HepG2 (cell line): ENCODE results near the gene CIAPIN1. TPM values are rescaled to one million over a fixed set of nuclear protein-coding genes. Genes with fewer than 3 reads are reported as not detected.
A peak's percentile ranks its signal among the peaks of the same experiment; 100 is the strongest.

ENCODE experiments used
- ATAC-seq: fragments of 200-7000 bp; cut with Tn5 transposase; 3 replicates; pipeline ENCODE4 v1.9.1; 2020; ENCODE audit warnings: mild to moderate bottlenecking, moderate library complexity
- BruUV-seq: library from RNA; stranded (reverse); fragments of 400-500 nt; replicated peaks from 2 replicates; lab custom pipeline; 2021; lab: Mats Ljungman, UMichigan
- CTCF ChIA-PET: fragments of 300-600 bp; formaldehyde crosslinking; extraction: SDS; loops from one replicate; lab custom pipeline; 2021; ENCODE audit warnings: low total read pairs, inconsistent platforms, low intra/inter-chr PET ratio; lab: Yijun Ruan, JAX
- POLR2A ChIA-PET: fragments of 350-600 bp; sonication (Branson Sonifier 250); formaldehyde crosslinking; loops from one replicate; lab custom pipeline; 2020; ENCODE audit warnings: antibody characterized with exemption, inconsistent platforms; lab: Yijun Ruan, JAX
- DNase-seq: peaks from one replicate; pipeline ENCODE4 v3.0.0-alpha.2; 2015; ENCODE audit warnings: low spot score
- FAIRE-seq: peaks from 3 replicates; lab custom pipeline; 2011; peaks lifted over from hg19 to GRCh38; lab: Jason Lieb, UNC
- H2AFZ ChIP-seq: one replicate; pipeline ENCODE4 v1.6.1; 2011; ENCODE audit warnings: low read length, inconsistent platforms
- H3K27ac ChIP-seq: fragments of 300-600 bp; 3 replicates; pipeline ENCODE4 v1.8.0; 2011; ENCODE audit warnings: mixed run types, mild to moderate bottlenecking, mixed read lengths, low read length, inconsistent platforms; ENCODE audit not compliant: insufficient read depth; ENCODE audit errors: extremely low read length
- H3K27me3 ChIP-seq, 2 experiments: fragments of 200-600 bp in 1 of 2; 2 replicates in 1 of 2; 3 replicates in 1 of 2; pipeline versions ENCODE4 v1.6.0 to v1.8.0; 2011; ENCODE audit warnings: low read length in 2 of 2, mild to moderate bottlenecking in 2 of 2, moderate library complexity in 2 of 2, inconsistent platforms in 1 of 2; ENCODE audit not compliant: insufficient read depth in 2 of 2, control insufficient read depth in 1 of 2
- H3K36me3 ChIP-seq, 2 experiments: fragments of 200-600 bp in 1 of 2; replicated peaks in 1 of 2; 2 replicates in 1 of 2; 3 replicates in 1 of 2; pipeline versions ENCODE4 v1.5.1 to v1.8.0; 2011; ENCODE audit warnings: low read length in 2 of 2, inconsistent platforms in 1 of 2; ENCODE audit not compliant: insufficient read depth in 2 of 2, control insufficient read depth in 1 of 2
- H3K4me1 ChIP-seq: 2 replicates; pipeline ENCODE4 v1.5.1; 2012; ENCODE audit warnings: low read length, inconsistent platforms; ENCODE audit not compliant: insufficient read depth
- H3K4me2 ChIP-seq: 2 replicates; pipeline ENCODE4 v1.6.0; 2011; ENCODE audit warnings: low read depth, low read length, inconsistent platforms
- H3K4me3 ChIP-seq, 3 experiments: fragments of 200-600 bp in 1 of 3; sonication (generic), shearing (Covaris generic) in 1 of 3; replicated peaks in 1 of 3; 2 replicates each; pipeline ENCODE4 v1.5.1; 2011 to 2016; ENCODE audit warnings: low read length in 3 of 3, inconsistent platforms in 2 of 3, low read depth in 2 of 3, mild to moderate bottlenecking in 2 of 3, control low read depth in 1 of 3, mixed read lengths in 1 of 3; ENCODE audit not compliant: insufficient read depth in 1 of 3
- H3K79me2 ChIP-seq: one replicate; pipeline ENCODE4 v1.6.1; 2011; ENCODE audit warnings: low read length, inconsistent platforms; ENCODE audit not compliant: insufficient read depth
- H3K9ac ChIP-seq: 2 replicates; pipeline ENCODE4 v1.6.0; 2011; ENCODE audit warnings: mild to moderate bottlenecking, low read depth, low read length, inconsistent platforms; ENCODE audit not compliant: insufficient read depth
- H3K9me3 ChIP-seq: 2 replicates; pipeline ENCODE4 v1.5.1; 2012; ENCODE audit warnings: mild to moderate bottlenecking, low read length
- H4K20me1 ChIP-seq: 2 replicates; pipeline ENCODE4 v1.6.0; 2011; ENCODE audit warnings: inconsistent platforms, mild to moderate bottlenecking, low read length, moderate library complexity; ENCODE audit not compliant: insufficient read depth
- MTA1 ChIP-seq: sonication (generic); formaldehyde crosslinking; IDR thresholded peaks from 2 replicates; pipeline ENCODE4 v1.4.0; 2020; ENCODE audit warnings: missing genetic modification reagents, mild to moderate bottlenecking, borderline replicate concordance
- MXI1 ChIP-seq: IDR thresholded peaks from 3 replicates; pipeline ENCODE4 v1.6.1; 2012; ENCODE audit warnings: low read depth, low read length, inconsistent platforms, borderline replicate concordance
- NFYB ChIP-seq: sonication (generic); formaldehyde crosslinking; IDR thresholded peaks from 2 replicates; pipeline ENCODE4 v1.4.0; 2020; ENCODE audit warnings: missing genetic modification reagents
- POLR2G ChIP-seq: fragments of 200-400 bp; formaldehyde crosslinking; IDR thresholded peaks from 2 replicates; pipeline ENCODE4 v1.6.1; 2018; ENCODE audit warnings: mild to moderate bottlenecking, low read depth, low read length, moderate library complexity
- SKI ChIP-seq: fragments of 450-650 bp; IDR thresholded peaks from one replicate; pipeline ENCODE4 v1.6.1; 2018; ENCODE audit warnings: mild to moderate bottlenecking; ENCODE audit not compliant: partially characterized antibody
- WGBS: methylation state at CpG from one replicate; pipeline ENCODE4 v1.1.6; 2017; ENCODE audit warnings: low lambda C conversion rate; 5-methylcytosine and 5-hydroxymethylcytosine counted together
- in situ Hi-C: cut with HindIII; loops from 2 replicates; pipeline ENCODE4 v1.10.0; 2017; ENCODE audit warnings: low pct_unique_long_range_greater_than_20kb; ENCODE audit not compliant: extremely low pct_ligation_motif_present
- intact Hi-C: fragments of 100-400 bp; cut with micrococcal nuclease; formaldehyde crosslinking; loops from one replicate; pipeline ENCODE4 v1.10.0; 2022; ENCODE audit not compliant: unreplicated experiment
- polyA plus RNA-seq, 8 experiments: library from polyadenylated mRNA; depleted of rRNA in 3 of 8; stranded (reverse) in 7 of 8; unstranded in 1 of 8; fragments of >200 nt; fragmentation: Illumina TruSeq in 4 of 8; extraction: Trizol in 4 of 8; gene quantifications; 2 replicates each; pipeline versions ENCODE4 v1.2.1 to v1.2.3, GENCODE V29; 2011 to 2016; ENCODE audit warnings: low read depth in 4 of 8, missing spikeins in 1 of 8, mixed read lengths in 1 of 8; ENCODE audit not compliant: insufficient read depth in 1 of 8
- total RNA-seq, 5 experiments: library from RNA; depleted of rRNA; stranded (reverse); fragments of >200 nt; fragmentation: Illumina TruSeq; extraction: Trizol; gene quantifications; 2 replicates each; pipeline ENCODE4 v1.2.3, GENCODE V29; 2016; ENCODE audit warnings: low read depth in 1 of 5
- TF ChIP-seq, protein P1 (sequence below): sonication (generic); formaldehyde crosslinking; IDR thresholded peaks from 2 replicates; pipeline ENCODE4; 2020; ENCODE audit warnings: missing genetic modification reagents, mild to moderate bottlenecking, borderline replicate concordance
- TF ChIP-seq, protein P2 (sequence below): sonication (generic); formaldehyde crosslinking; IDR thresholded peaks from 2 replicates; pipeline ENCODE4 v1.9.0; 2022; ENCODE audit warnings: low read depth, missing genetic modification reagents

CIAPIN1 gene
- total and polyA plus RNA-seq, 2 of the 13 experiments (the other 11 are each of a cell fraction or from before 2014, with no cell fraction given): 69.3 to 89.7 TPM

DNA sequence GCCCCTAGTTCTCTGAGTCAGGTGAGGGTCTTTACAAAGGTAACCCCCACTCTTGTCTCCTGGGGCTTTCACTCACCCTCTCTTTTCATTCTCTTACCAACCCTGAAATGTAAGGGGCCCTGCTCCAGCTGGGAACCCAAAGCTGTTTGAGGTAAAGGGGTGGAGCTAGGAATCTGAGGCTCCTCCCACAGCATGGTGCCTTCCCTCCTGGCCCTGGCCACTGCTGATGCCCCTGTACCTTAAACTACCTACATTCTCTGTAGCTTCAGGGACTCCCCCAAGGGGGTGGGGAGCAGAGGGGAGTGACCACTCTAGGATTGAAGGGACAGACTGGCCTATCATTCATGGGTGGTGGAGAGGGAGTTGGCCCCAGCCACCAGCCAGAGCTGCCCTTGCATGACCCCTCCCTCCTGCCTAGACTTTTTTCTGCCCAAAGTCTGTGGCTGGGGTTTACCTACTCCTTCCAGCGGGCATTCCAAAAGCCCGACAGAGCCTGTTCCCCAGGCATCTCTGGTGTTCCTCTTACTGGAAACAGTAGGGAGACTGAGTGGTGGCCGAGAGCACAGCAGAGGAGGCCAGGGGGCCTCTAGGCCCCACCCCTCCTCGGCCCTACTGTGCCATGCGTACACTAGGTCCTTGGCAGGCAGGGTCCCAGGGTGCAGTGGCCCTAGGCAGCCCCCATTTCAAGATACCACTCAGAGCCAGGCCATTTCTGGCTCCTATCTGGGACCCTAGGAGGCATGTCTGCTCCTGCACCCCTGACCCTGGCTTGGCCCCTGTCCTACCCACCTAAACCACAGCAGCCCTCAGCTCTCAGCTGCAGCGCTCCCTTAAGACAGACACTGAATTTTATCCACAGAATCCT is 29.6 kb upstream of the CIAPIN1 start:
- BruUV-seq: no TSS peak
- no peak for ATAC-seq

More for the DNA sequence above, 29.6 kb upstream of the CIAPIN1 start:
- intact Hi-C loops: loop anchor here (1.0 kb wide), 1 partner anchor 43 kb away; no protein-coding TSS in a partner anchor
- POLR2A ChIA-PET: interaction anchor here (0.7 to 1.3 kb wide), 3 partner anchors 10 to 29 kb away, joined by 3 to 5 read pairs (median 4); partner anchors contain the start of genes CIAPIN1, COQ9, DOK4 and POLR2C
- Histone ChIP-seq H4K20me1 (peaks cover 8% of the 10 kb centered on the region; the same call in 1 of the 2 replicates), H3K27me3 (no peaks in the 10 kb centered on the region), H3K9me3 (no peaks in the 10 kb centered on the region), H3K4me2 (peak overlapping the region; percentile 27; the same call in 1 of the 2 replicates), H3K36me3 (peaks cover 20 to 31% of the 10 kb centered on the region in 2 experiments), H3K79me2 (peaks cover 21% of the 10 kb centered on the region), H3K4me1 (peaks cover 84% of the 10 kb centered on the region), H3K9ac (no peak overlapping the region), H2AFZ (no peak overlapping the region)
- in situ Hi-C loops: loop anchor here (5.0 kb wide), 1 partner anchor 41 kb away; no protein-coding TSS in a partner anchor
- WGBS: 78% methylated on average over 6 of the region's 6 CpGs
- FAIRE-seq (no peak), DNase-seq (no peak)
- TF ChIP-seq MXI1 (no peak), MTA1 (CRISPR knock-in tag) (peak; percentile 16; the same call in 1 of the 2 replicates), NFYB (CRISPR knock-in tag) (0 out of 2 replicates have a peak, but pooled peaks have one; percentile 18), SKI (no peak), POLR2G (no peak)
- TF ChIP-seq, protein P1, sequence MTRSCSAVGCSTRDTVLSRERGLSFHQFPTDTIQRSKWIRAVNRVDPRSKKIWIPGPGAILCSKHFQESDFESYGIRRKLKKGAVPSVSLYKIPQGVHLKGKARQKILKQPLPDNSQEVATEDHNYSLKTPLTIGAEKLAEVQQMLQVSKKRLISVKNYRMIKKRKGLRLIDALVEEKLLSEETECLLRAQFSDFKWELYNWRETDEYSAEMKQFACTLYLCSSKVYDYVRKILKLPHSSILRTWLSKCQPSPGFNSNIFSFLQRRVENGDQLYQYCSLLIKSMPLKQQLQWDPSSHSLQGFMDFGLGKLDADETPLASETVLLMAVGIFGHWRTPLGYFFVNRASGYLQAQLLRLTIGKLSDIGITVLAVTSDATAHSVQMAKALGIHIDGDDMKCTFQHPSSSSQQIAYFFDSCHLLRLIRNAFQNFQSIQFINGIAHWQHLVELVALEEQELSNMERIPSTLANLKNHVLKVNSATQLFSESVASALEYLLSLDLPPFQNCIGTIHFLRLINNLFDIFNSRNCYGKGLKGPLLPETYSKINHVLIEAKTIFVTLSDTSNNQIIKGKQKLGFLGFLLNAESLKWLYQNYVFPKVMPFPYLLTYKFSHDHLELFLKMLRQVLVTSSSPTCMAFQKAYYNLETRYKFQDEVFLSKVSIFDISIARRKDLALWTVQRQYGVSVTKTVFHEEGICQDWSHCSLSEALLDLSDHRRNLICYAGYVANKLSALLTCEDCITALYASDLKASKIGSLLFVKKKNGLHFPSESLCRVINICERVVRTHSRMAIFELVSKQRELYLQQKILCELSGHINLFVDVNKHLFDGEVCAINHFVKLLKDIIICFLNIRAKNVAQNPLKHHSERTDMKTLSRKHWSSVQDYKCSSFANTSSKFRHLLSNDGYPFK (CRISPR knock-in tag): 0 out of 2 replicates have a peak, but pooled peaks have one; percentile 22
- TF ChIP-seq, protein P2, sequence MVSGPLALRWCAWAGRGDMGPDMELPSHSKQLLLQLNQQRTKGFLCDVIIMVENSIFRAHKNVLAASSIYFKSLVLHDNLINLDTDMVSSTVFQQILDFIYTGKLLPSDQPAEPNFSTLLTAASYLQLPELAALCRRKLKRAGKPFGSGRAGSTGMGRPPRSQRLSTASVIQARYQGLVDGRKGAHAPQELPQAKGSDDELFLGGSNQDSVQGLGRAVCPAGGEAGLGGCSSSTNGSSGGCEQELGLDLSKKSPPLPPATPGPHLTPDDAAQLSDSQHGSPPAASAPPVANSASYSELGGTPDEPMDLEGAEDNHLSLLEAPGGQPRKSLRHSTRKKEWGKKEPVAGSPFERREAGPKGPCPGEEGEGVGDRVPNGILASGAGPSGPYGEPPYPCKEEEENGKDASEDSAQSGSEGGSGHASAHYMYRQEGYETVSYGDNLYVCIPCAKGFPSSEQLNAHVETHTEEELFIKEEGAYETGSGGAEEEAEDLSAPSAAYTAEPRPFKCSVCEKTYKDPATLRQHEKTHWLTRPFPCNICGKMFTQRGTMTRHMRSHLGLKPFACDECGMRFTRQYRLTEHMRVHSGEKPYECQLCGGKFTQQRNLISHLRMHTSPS (CRISPR knock-in tag): 0 out of 2 replicates have a peak, but pooled peaks have one; percentile 15
- TF ChIP-seq, all 625 proteins: peak for 4
- Histone ChIP-seq H3K27ac (peak overlapping the region; percentile 13), H3K4me3 (no peak overlapping the region; a peak in 1 of 6 replicates)
- CTCF ChIA-PET: interaction anchor here (1.3 to 1.7 kb wide), 3 partner anchors 15 to 43 kb away, joined by 4 to 16 read pairs (median 5); partner anchors contain the start of gene POLR2C
